Esophagus squamous epithelium (tissue), 5 donors: ENCODE results near the gene ERC2. TPM values are rescaled to one million over a fixed set of nuclear protein-coding genes. Genes with fewer than 3 reads are reported as not detected.

Experiments used
- DNase-seq: peaks from one replicate; lab custom pipeline; 2025; lab: John Stamatoyannopoulos, UW
- H3K27ac ChIP-seq, 4 donors: fragments of 200-600 bp; sonication (generic); one replicate each; pipeline ENCODE4 v1.5.1; 2016 to 2019; ENCODE audit warnings: mild to moderate bottlenecking in 1 of 4
- H3K27me3 ChIP-seq, 4 donors: fragments of 200-600 bp; sonication (generic); 1 replicate in 3 of 4; 2 replicates in 1 of 4; pipeline versions ENCODE4 v1.5.1 to v1.6.0; 2017 to 2021; ENCODE audit warnings: antibody characterized with exemption in 1 of 4
- H3K36me3 ChIP-seq, 3 donors: fragments of 200-600 bp; sonication (generic); one replicate each; pipeline ENCODE4 v1.5.1; 2016 to 2019
- H3K4me1 ChIP-seq, 3 donors: fragments of 200-600 bp; sonication (generic); one replicate each; pipeline ENCODE4 v1.5.1; 2017 to 2019
- H3K4me3 ChIP-seq, 4 donors: fragments of 200-600 bp; sonication (generic); 1 replicate in 3 of 4; 2 replicates in 1 of 4; pipeline ENCODE4 v1.5.1; 2016 to 2019; ENCODE audit warnings: mild to moderate bottlenecking in 2 of 4, moderate library complexity in 1 of 4
- H3K9me3 ChIP-seq, 3 donors: fragments of 200-600 bp; sonication (generic); one replicate each; pipeline ENCODE4 v1.5.1; 2016 to 2019
- CTCF ChIP-seq, 6 experiments: fragments of 450-650 bp in 4 of 6; fragments of 200-600 bp in 2 of 6; sonication (generic) in 2 of 6; IDR thresholded peaks; one replicate each; pipeline ENCODE4 v1.5.1; 2016 to 2019; ENCODE audit warnings: antibody characterized with exemption in 6 of 6, mild to moderate bottlenecking in 4 of 6, moderate library complexity in 4 of 6
- POLR2A ChIP-seq, 4 donors: fragments of 450-650 bp; IDR thresholded peaks; one replicate each; pipeline ENCODE4 v1.6.1; 2017; ENCODE audit warnings: antibody characterized with exemption in 4 of 4, mild to moderate bottlenecking in 4 of 4, moderate library complexity in 3 of 4
- WGBS, 2 donors: methylation state at CpG; one replicate each; pipeline ENCODE4 v1.1.5; 2018; 5-methylcytosine and 5-hydroxymethylcytosine counted together
- intact Hi-C: fragments of 100-400 bp; cut with DNase I; formaldehyde crosslinking; loops from one replicate; pipeline ENCODE4 v1.15.0; 2022
- total RNA-seq, 4 donors: library from RNA; depleted of rRNA; stranded (reverse); fragments of >200 nt; gene quantifications; one replicate each; pipeline ENCODE4 v1.1.0, GENCODE V29; 2016
- donor health status: DM: yes; HTN: yes; CAD: no.

Gene ERC2
- total RNA-seq, 4 donors from 2014 or later, result 0.12 to 1.9 (median 0.86) TPM

GRCh38 chr3:56410576-56410975, 57.7 kb downstream of the ERC2 start:
- H3K9me3 ChIP-seq, result no peaks in the 10 kb centered on the region
- DNase-seq, result no peak
- no peak overlapping the region for H3K4me3 ChIP-seq
- no peaks in the 10 kb centered on the region for H3K36me3 ChIP-seq
- peaks cover 0 to 10% (median 0%) of the 10 kb centered on the region in 4 donors for H3K27me3 ChIP-seq
- H3K27ac ChIP-seq, result no peak overlapping the region
- TF ChIP-seq POLR2A (IDR thresholded peaks at IDR 0.05) (no peak), CTCF (IDR thresholded peaks at IDR 0.05) (no peak)
- intact Hi-C loops, result no loop called here
- no peaks in the 10 kb centered on the region for H3K4me1 ChIP-seq

- peaks cover 0 to 10% (median 0%) of the 10 kb centered on the region in 4 donors for H3K27me3 ChIP-seq
- TF ChIP-seq POLR2A (IDR thresholded peaks at IDR 0.05) (no peak), CTCF (IDR thresholded peaks at IDR 0.05) (no peak)
- no peaks in the 10 kb centered on the region for H3K36me3 ChIP-seq
- H3K4me3 ChIP-seq, result no peak overlapping the region
- DNase-seq, result no peak
- H3K27ac ChIP-seq, result no peak overlapping the region
- no peaks in the 10 kb centered on the region for H3K4me1 ChIP-seq
- no peaks in the 10 kb centered on the region for H3K9me3 ChIP-seq
- 81 to 92% methylated on average over 3 of the region's 3 CpGs for WGBS, 2 donors
- intact Hi-C loops, result no loop called here
These were observed 58.5 kb downstream of the ERC2 start for GRCh38 chr3:56409790-56410189.

- H3K4me3 ChIP-seq, result no peak overlapping the region
- H3K36me3 ChIP-seq, result no peaks in the 10 kb centered on the region
- no peak for DNase-seq
- H3K27ac ChIP-seq, result no peak overlapping the region
- TF ChIP-seq CTCF (IDR thresholded peaks at IDR 0.05), result no peak
- TF ChIP-seq POLR2A (IDR thresholded peaks at IDR 0.05), result no peak
- intact Hi-C loops, result no loop called here
- H3K27me3 ChIP-seq, result peaks cover 0 to 10% (median 0%) of the 10 kb centered on the region in 4 donors
- no peaks in the 10 kb centered on the region for H3K4me1 ChIP-seq
- WGBS, 2 donors, result 84 to 91% methylated on average over 11 to 18 of the region's 18 CpGs
- H3K9me3 ChIP-seq, result no peaks in the 10 kb centered on the region
These were observed 59.5 kb downstream of the ERC2 start for GRCh38 chr3:56408761-56409196.

GRCh38 chr3:56406826-56407515, 61.3 kb downstream of the ERC2 start:
- no peaks in the 10 kb centered on the region for H3K36me3 ChIP-seq
- H3K27ac ChIP-seq, result no peak overlapping the region
- TF ChIP-seq POLR2A (IDR thresholded peaks at IDR 0.05), result no peak
- TF ChIP-seq CTCF (IDR thresholded peaks at IDR 0.05), result no peak
- H3K4me1 ChIP-seq, result no peaks in the 10 kb centered on the region
- 78 to 88% methylated on average over 4 of the region's 4 CpGs for WGBS, 2 donors
- no peak for DNase-seq
- H3K9me3 ChIP-seq, result no peaks in the 10 kb centered on the region
- no peak overlapping the region for H3K4me3 ChIP-seq
- intact Hi-C loops, result no loop called here
- H3K27me3 ChIP-seq, result peaks cover 0 to 6% (median 0%) of the 10 kb centered on the region in 4 donors

- Histone ChIP-seq H3K36me3 (no peaks in the 10 kb centered on the region), H3K27me3 (peaks cover 0 to 9% (median 0%) of the 10 kb centered on the region in 4 donors), H3K27ac (no peak overlapping the region), H3K9me3 (no peaks in the 10 kb centered on the region), H3K4me3 (no peak overlapping the region), H3K4me1 (no peaks in the 10 kb centered on the region)
- 77 to 87% methylated on average over 3 of the region's 3 CpGs for WGBS, 2 donors
- intact Hi-C loops, result no loop called here
- no peak for DNase-seq
- no peak for TF ChIP-seq CTCF (IDR thresholded peaks at IDR 0.05)
- no peak for TF ChIP-seq POLR2A (IDR thresholded peaks at IDR 0.05)
These were observed 63.4 kb downstream of the ERC2 start for GRCh38 chr3:56404884-56405283.
